Measurements from ENCODE around the gene MAML2. TPM values are rescaled to one million over a fixed set of nuclear protein-coding genes. Genes with fewer than 3 reads are reported as not detected.
A peak's percentile ranks its signal among the peaks of the same experiment; 100 is the strongest.

MAML2 gene
- total RNA-seq, 1 experiment from 2014 or later, result 4.7 TPM

DNA sequence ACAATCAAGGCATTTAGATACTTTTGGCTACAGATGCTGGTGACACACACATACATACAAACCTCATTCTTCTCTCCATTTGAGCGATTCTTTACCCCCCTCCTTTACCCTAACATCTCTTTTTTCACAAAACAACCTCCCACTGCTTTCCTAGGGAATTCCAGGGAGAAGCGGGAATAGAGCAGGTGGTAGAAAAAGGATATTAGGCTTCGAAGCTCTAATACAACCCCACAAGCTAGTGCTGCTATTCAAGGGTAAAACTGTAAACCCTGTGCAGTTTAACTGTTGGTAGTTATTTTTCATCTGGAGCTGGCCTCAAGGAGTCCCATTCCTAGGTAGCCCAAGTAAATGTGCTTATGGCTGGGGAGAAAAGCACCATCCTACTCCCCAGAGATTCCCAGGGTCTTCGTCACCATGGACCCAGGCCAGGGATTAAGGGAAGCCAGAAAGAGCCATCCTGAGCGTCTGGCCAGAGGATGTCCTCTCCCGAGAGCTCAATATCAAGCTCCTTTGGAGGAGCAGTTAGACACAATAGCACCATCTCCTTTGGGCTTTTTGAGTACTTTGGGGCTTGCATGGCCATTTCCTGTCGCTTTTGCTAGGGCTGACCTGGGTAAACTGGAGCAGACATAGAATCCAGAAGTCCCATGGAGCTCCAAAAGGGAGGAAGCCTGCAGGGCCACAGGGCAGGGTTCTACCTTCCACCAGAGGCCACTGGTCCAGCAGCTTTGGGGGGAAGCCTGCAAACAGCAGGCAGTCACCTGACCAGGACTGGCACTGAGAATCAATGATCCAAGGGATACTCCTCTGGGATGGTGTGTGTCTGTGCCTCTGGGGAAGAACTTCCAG, 3.1 kb downstream of the MAML2 start:
- no peak for DNase-seq (ENCODE audit: extremely low read depth, low read depth)

DNA sequence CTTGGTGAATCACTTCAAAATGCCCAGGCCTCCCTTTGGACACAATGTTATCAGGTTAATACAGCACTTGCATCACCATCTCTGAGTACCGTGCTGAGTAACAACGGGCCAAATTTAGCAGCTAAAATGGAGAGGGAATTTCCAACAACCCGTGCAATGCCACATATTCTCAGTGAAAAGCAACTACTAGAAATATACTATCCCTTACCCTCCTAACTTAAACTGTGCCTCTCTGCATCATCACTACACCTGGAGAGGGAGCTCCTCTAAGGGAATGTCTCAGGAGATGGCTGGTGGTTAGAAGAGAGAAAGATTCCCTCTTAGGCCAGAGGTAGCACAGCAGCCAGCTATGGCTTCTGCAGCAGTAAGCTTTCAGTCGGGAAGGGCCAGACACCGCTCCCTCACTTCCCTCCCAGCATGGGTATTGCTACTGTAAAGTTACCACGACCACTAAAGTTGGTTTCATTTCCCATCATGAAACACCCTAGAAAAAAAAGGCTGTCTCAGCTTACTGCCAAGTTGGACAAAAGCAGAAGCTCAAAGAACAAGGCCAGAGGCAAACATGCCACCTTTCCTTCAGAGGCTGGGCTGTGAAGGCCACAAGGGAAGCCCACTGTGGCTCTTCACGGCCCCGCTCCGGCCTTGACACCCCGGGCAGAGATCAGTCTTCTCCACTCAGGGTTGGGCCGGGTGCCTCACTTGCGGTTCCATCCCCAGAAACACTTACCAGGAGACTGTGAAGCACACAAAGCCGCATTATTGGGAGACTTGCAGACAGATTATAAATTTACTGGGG, 3.9 kb downstream of the MAML2 start:
- DNase-seq (ENCODE audit: extremely low read depth, low read depth), result no peak

DNA sequence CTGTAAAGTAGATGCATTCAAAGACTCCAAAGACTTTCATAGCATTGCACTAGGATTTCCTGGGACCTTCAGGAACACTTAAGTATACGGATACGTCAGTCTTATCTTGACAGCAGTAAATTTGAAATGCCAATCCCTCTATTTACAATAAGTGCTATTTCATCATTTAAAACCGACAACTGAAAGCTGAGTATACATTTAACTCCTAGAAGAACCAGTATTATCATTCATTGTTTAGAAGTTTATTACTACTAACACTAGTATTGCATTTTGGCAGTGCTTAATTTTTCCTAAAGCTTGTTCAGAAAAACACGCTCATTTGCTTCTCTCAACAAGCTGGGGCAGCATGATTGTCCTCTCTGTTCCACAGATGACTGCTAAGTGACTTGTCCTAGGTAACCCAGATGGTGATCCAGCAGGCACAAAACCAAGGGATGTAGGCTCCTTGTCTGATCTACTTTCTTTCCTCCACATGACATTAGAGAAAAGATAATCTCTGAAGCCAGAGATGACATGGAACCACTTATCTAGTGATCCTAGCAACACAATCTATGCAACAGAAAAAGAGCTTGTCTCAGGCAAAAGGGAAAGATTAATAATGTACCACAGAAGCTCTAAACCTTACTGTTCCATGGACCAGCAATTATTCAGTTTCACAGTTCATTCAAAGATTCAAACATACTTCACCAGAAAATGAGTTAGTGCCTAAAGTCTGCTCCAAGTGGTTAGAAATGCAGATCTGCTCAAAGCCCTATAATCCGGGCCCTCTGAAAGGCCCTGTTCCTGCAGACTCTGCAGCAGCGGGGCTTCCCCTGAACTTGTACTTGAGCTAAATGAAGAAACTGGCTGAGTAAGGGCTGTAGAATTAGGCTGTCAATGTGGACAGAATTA, 5.2 kb downstream of the MAML2 start:
- no peak for DNase-seq (ENCODE audit: extremely low read depth, low read depth)

DNA sequence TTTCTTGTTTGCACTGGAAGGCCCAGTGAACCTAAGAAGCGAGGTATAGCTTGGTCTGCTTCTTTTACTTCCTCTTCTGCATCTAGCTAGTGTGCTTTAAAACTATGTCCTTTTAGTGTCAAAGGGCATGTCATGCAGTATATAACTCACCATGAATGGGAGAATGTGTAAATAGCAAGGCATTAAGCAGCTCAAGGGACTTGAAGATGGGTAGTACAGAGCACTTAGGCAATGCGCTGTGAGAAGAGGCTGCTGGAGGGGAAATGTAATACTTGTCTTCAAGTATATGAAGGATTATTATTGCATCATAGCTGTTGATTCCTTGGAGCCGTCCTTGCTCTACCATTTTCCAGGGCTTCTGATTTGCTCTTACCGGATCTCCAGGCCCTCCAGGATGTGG, 7.6 kb downstream of the MAML2 start:
- no peak for DNase-seq (ENCODE audit: extremely low read depth, low read depth)

DNA sequence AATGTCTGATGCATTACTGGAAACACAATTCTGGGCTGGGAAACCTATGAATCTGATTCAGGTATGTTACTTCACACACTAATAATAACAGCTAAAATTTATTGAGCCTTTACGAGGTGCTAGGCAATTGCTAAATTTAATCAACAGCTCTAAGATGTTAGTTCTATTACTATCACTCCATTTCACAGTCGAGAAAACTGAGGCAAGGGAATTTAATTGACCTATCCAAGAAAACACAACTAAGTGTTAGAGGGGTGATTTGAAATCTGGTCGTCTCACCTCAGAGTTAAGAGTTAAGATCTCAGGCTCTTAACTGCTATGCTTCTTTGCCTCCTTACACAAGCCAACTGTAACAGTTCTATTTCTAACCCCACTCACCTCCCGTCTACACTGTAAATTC, 8.8 kb downstream of the MAML2 start:
- no peak for DNase-seq (ENCODE audit: extremely low read depth, low read depth)

DNA sequence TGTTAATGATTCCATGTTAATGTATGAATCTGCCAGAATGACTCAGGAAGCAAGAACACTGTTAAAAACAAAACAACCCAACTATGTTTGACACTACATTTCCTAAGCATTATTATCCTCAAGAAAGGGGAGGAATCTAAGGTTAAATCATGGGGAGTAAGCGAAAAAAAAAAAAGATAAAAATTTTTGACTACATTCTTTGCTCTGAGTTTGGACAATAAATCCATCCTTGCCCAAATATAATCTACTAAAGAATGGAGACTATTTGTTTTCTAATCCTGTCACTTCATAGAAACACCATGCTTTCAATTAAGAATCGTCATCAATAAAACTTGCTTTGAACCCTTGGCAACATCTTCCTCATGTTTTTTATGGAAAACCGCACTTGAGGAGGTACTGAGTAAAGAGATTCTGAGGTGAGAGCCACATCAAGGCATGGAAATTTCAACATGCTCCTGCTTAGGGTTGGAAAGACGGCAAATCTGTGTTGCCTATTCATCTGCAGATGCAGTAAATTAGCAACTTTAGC, 9.7 kb downstream of the MAML2 start:
- no peak for DNase-seq (ENCODE audit: extremely low read depth, low read depth)

DNA sequence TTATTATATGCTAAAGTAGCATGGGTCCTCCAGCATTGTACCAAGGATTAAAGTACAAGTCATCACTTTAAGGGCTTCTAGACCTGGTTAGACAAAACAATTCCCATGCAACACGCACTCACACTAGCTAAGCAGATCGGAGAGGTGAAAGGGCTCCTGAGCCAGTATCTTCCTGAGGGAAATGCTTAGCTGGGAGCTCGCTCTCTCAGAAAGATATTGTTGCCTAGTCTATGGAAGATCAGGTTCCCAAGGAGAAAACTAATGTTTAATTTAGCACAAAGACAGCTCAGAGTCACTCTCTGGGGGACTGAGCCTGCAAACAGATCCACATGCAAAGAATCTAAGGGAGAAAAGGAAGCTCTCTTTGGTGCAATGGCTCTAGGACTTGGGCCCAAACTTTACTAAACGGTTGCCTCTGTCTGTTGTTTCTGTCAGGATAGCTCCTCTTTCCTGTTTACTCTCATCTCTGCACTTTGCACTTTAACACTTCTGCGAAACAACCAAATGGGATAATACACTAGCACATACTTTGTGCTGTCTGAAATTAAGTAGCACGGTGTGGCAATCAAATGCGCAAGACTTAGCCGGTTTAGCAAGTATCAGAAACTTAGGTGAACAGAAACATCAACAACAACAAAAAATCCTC, 10.7 kb downstream of the MAML2 start:
- DNase-seq (ENCODE audit: extremely low read depth, low read depth), result no peak

DNA sequence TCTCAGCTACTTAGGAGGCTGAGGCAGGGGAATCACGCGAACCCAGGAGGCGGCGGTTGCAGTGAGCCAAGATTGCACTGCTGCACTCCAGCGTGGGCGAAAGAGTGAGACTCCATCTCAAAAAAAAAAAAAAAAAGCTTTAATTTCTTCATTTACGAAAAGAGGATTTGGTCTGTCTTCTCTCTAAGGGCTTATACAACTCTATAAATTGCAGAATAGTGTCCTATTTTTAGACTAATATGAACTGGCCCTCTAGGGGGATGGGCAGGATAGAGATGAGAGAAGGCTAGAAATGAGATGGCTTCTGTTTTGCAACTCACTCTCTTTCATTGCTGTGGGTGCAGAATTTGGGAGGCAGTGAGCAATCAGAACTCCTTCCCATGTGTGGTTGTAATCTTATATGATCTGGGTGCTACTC, 11.3 kb downstream of the MAML2 start:
- no peak for DNase-seq (ENCODE audit: extremely low read depth, low read depth)

DNA sequence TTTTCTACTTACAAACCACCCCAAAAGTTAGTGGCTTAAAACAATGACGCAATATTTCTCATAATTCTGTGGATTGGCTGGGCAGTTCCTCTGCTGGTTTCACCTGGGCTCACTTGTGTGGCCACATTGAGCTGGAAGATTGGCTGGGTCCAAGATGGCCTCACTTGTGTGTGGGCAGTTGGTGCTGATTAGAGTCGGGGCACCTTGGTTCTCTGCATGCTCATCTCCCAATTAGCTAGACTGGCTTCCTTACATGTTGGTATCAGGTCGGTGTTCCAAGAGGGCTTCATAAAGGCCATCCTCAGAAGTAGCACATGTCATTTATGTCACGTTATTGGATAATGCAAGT, 12.5 kb downstream of the MAML2 start:
- DNase-seq (ENCODE audit: extremely low read depth, low read depth), result no peak

DNA sequence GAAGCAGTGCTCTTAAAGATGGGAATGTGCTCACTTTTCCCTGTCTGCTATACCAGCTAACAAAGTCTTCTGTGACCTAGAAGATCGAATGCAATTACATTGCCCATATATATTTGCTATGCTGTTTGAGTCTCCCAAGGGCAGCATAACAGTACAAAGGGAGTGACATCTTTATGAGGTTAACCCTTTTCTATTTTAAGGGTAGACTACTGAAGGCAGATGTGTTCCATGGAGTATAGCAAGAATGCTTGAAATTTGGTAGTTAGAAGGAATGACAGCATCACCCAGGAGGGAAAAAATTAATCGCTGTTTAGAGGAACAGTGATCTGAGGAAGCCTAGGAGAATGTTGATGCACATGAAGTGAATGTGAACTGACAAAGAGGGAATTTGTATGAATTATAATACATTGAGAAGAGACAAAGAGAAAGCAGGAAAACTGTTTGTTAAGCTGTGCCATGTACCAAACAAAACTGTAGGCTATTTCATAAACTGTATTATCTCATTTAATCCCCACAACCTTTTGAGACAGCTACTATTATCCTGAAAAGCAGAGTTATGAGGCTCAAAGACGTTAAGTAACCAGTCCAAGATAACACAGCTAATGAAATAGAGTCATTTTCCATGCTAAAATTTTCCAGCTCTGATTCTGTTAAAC, 13.0 kb downstream of the MAML2 start:
- DNase-seq (ENCODE audit: extremely low read depth, low read depth), result no peak

DNA sequence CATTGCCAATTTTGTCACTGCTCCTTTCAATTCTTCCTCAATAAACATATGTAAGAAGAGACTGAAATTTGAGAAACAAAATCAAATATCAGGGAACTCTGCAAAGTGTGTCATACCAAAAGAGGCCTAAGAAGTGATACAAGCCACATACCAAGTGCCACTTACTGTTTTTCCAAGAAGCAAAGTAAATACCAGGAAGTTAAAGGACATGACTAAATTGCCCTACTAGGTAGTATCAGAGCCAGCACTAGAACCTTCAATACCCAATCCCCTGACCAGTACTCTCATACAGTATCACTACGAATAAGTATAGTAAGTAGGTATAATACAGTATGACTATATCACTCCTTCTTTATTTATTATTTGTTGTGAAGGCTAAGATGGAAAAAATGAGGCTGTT, 13.6 kb downstream of the MAML2 start:
- DNase-seq (ENCODE audit: extremely low read depth, low read depth), result no peak

DNA sequence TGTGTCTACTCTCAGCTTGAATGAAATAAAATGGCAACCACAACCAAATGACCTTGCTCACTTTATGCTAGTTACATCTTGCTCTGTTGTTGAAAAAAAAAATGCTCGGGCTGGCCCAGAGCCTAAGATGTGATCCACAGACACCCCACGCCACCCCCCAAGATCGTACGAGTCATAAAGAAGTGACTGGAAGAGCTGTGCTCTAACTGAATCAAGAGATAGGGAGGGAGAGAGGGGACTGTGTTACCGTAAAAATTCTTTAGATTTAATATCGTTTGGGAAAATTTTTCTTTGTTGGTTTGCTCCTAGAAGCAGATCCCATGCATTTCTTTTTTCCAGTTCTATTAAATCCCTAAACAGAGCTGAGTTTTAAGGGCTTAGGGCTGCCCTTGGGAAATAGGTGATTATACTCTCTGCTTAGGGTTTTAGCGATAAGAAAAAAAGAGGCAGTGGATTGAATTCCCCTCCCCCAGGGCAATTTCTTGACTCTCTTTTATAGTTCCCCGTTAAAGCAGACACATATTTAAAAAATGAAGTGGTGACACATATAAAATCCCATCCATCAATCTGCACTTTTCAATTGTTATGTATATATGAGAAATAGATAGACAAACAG, 14.5 kb downstream of the MAML2 start:
- DNase-seq (ENCODE audit: extremely low read depth, low read depth), result no peak

DNA sequence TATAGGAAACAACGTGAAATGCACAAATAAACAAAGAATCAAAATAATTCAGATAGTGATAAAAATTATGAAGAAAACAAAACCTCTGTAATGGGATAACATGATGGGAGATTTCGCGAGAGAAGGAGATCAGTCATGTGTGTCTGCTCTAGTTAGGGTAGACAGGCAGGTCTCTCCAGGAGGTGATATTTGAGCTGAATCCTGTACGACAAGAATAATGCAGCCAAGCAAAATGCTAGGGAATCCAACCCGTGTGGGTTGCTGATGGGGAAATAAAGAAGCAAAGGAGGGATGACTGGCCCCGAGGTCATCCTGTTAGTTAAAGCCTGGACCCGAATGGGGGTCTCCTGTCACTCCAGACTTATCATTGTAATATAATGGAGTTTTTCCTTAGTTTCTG, 16.0 kb downstream of the MAML2 start:
- no peak for DNase-seq (ENCODE audit: extremely low read depth, low read depth)

DNA sequence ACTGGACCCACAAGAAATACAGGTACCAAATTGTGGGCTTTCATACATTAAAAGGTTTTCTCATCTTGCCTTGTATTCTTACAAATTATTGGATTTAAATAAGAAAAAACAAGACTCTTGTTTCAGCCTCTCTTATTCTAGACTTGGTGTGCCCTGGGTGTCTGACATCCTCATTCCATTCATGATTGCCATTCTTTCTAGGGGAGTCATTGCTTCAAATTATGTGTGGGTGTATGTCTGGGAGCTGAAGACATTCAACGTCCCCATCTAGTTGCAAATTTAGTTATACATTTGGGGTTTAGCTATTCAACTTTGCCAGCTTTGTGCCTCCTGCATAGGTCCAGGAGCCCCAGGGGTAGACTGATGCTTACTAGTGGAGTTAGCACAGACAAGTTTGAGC, 18.1 kb downstream of the MAML2 start:
- DNase-seq (ENCODE audit: extremely low read depth, low read depth), result peak; percentile 22

DNA sequence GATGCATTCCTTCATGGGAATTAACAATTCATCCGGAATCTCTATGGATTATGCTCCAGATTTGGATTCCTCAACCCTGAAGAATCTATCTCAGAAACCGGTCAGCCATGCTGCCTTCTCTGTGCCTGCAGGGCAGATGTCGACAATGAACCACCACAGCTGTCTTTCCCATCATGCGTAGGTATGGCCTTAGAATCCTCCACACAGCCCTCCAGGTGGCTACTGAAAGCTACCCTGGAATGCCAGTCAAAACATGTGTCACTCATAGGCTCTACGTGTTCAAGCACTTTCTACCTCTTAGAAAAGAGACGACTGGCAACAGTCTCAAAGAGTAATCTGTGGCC, 19.4 kb downstream of the MAML2 start:
- no peak for DNase-seq (ENCODE audit: extremely low read depth, low read depth)

DNA sequence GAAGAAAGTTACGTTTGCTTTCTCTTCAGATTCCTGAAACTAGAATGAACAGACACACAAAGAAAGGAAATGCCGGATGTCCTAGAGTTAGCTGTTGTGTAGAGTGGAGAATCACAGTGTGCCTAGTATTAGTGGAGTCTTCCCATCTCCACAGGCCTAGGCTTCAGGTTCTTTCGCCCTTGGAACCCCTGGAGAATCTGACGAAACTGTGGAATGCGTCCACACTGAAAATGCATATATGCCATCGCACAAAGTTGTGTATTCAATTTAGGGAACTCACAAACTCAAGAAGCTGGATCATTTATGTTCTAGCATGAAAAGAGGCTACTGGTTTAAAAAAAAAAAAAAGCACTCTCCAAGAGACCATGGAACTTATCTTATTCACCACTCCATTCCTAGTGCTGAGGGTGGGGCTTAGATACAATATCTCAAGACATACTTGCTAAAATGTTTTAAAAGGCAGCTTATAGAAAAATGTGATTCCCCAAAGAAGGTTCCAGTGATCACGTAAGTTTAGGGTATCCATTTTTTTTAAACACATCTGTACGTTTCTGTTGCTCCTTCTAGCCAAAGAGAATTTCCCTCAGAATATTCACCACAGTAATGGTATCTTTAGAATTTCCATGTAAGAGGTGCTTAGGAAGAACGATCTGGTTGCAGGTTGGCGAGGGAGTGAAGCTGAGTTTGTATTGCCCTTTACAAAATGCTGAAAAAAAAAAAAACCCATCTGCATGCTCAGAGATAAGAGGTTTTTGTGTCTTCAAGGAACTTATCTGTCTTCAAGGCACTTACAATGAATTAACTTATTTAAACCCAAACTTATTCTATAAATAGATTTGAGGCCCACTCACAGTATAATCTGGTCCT, 20.0 kb downstream of the MAML2 start:
- DNase-seq (ENCODE audit: extremely low read depth, low read depth), result no peak

DNA sequence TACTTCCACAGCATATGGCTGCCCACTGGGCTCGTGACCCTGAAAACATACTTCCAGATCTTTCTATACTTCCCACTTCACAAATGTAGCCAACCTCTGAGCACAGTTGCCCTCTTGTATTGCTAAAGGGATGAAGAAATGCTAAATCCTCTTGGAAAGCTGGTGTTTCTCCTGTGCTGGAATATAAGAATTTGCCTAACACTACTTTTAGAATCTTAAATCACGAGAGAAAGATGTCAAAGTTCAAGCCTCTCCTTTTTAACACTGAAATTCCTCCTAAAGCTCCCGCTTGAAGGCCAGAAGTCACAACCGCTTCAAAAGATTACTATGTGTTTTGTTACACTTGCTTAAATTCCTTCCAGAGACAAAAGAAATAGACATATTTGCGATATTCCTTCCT, 21.9 kb downstream of the MAML2 start:
- DNase-seq (ENCODE audit: extremely low read depth, low read depth), result no peak

DNA sequence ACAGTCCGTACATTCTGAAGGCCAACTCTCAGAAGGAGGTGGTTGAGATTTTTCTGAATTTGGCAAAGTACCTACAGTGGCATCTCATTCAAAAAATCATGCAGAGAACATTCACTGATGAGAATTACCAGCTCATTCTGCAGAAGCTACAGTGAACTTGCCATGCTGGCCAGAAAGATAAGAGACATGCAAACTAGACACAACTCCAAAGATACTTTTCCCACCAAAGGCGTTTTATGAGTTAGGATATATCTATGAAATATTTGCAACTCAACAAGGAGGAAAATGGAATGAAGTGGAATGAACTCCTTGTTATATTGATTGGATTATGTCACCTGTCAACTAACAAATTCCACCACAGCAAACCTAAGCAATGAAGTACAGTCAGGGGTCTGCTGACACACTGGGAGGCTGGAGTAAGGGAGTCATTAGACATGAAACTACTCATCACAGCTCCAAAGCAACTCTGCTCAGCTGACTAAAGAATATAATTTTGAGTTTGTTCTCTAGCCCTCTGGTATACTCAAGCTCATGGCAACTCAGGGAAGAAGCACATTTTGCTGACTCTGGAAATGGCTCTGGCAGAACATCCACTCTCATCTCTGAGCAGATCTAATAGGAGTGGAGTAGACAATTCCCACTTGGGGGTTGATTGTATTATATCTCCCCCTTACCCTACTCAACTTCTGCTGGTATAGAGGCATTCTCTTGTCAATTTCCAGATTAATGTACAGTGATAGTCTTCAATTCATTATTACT, 22.9 kb downstream of the MAML2 start:
- DNase-seq (ENCODE audit: extremely low read depth, low read depth), result no peak

All from NCI-H460 (cell line).